HG02763 (cell line): Measurements from ENCODE around the gene PRDM16.

ENCODE experiments used
- ATAC-seq: cut with Tn5 transposase; IDR thresholded peaks from one replicate; pipeline ENCODE4 v1.9.1; 2021; ENCODE audit warnings: mild to moderate bottlenecking, moderate library complexity; ENCODE audit not compliant: unreplicated experiment

The PRDM16 gene

DNA sequence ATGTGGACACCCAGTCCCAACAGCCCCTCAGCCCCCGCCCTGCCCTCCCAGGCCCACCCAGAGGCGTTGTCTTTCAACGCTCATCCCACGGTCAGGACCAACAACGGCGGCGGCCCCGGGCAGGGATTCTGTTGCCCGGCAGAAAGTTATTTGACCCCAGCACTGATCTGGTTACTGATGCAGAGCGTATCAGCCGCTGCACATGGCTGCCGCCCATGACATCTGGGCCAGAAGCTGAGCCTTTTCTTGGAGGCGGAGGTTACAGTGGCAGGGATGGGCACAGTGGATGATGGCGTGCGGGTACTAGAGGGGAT lies 258.3 kb downstream of the PRDM16 start:
- ATAC-seq = no peak

DNA sequence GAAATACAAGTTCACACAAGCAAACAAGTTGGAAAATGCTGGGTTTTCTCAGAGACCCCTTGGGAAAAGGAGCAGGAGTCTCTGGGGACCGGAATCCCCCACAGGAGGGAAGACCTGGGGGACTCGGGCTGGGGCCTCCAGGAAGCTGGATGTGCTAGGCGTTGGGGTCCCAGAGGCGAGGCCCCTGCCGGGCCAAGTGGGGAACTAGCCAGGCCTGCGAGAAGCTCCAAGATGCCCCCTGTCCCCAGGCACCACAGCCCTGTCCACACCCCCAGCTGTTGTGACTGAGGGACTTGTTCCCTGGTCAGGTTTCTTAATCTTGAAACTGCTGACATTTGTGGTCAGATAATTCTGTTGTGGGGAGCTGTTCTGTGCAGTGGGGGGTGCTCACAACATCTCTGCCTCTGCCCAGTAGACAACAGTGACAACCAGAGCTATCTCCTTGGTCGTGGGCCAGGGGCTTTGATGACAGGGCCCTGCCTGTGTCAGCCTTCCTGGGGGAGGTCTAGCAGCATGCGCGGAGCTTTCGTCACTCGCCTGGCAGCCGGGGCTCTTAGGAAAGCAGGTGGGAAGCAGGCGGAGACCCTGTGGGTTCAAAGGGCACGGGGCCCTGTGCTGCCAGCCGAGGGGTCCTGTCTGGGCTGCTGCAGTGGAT lies 259.1 kb downstream of the PRDM16 start:
- no peak for ATAC-seq

DNA sequence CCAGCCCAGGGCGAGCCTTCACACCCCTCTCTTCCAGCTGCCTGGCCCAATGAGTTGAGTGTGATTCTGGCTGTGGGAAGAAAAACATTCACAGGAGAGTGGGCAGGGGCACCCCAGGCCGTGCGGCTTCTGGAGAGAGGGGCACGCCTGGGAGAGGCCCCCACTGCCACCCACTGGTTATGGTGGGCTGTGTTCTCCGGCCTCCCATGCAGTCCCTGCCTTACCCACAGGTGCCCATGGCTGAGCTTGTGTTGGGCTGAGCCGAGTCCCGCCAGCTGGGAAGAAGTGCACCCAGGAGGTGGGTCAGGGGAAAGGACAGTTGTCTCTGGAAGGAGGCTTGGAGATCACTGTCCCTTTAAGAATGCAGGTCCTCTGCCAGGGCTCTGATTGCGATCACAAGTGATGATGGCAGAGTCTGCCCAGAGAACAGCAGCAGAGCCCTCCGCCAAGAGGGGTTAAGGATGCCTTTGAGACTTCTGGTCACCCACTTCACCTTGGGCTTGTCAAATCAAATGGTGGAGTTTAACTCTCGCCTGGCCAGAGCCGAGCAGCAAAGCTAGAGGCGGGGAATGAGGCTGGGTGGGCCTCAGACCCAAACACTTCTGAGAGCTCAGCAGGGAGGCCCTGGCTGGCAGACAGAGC lies 260.8 kb downstream of the PRDM16 start:
- no peak for ATAC-seq

DNA sequence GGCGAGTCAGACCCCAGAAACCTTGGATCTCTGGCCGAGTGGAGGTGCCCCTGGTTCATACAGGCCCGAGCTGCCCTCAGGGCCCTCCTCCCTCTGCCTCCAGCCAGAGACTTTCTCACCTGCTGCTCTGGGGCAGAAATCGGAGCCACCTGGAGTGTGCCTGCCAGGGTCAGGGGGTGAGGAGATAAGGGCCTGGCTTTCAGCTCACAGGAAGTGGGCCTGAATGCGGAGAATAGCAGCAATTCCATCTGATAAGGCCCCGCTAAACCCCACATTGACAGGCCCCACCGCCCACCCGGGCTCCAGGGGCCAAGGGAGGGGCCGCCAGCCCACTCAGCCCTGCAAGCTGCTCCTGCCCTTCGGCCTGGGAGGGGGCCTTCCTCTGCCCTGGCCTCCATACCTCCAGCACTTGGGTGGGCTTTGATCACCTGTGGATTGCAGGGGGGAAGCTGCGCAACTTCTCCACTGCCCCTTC lies 261.8 kb downstream of the PRDM16 start:
- ATAC-seq = no peak

DNA sequence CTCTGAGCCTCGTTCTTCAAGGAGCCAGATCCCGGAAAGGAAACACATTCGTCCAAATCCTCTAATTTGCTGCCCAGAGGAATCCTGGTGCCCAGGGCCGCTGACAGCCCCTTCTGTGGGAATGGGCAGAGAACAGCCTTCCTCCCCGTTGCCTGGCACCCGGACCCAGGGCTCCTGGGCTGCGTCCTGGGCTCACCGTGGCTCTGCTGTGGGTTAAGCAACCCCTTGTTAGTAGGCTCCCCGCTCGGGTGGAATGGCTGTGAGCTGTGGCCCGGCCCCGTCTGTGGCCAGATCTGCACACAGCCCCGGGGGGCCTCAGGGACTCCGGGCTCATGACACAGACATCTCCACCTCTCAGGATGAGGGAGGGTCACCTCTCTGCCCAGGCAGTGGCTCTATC lies 262.6 kb downstream of the PRDM16 start:
- ATAC-seq = no peak

DNA sequence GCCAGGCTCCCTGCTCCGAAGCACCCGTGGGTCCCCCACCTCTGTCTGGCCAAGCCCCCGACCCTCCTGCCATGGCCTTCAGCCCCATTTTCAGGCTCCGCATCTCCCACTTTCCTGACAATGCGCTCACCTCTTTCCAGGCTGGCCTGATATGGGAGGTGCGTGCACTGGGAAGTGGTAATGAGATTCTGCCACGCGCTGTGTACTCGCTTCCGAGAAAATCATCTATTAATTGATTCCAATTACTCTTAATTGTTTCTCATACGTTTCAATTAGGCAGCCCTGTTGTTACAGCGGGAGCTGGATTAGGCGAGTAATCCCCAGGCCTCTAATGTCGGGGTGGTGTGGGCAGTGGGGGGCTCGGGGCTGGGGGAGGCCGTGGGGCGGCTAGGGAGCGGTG lies 263.0 kb downstream of the PRDM16 start:
- no peak for ATAC-seq

DNA sequence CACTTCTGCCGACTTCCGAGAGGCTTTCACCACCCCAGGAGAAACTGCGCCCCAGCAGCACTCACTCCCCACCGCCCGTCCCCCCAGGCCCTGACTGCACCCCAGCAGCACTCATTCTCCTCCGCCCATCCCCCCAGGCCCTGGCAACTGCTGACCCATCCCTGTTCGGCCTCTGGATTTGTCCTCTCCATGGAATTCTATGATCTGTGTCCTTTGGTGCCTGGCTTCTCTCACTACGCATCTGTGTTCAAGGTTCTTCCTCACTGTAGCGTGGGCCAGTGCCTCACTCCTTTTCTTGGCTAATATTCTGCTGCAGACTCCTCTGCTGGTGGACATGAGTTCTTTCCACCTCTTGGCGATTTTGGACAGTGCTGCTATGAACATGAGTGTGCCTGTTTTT lies 263.7 kb downstream of the PRDM16 start:
- ATAC-seq = no peak

DNA sequence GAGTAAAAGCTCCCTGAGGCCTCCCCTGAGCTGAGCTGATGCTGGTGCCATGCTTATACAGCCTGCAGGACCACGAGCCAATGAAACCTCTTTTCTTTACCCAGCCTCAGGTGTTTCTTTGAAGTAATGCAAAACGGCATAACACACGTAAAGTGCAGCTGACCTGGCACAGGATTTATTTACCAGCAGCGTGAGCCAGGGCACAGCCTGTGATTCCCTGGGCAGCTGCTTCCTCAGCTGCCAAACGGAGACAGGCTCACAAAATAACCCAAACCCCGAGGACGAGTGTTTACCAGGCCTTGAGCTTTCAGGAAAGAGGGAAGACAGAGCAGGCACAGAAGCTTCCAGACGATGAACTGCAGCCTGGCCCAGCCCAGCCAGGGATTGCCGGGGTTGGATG lies 264.9 kb downstream of the PRDM16 start:
- ATAC-seq = no peak

DNA sequence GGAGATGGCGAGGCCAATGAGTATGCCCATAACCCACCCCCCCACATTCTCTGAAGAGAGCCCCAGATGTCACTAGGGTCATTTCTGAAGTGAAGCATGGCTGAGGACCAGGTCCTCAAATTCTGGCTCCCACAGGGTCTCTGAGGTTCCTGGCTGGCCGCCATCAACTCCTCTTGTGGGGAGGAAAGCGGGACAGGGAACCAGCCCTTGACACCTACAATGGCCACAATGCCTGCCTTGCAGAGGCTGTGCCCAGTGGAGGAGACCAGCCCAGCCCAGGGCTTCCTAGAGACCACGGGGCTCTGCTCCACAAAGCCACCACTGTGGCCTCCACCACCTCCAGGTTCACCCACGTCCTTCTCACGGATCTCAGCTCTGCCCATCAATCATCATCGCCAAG lies 265.4 kb downstream of the PRDM16 start:
- ATAC-seq = no peak

DNA sequence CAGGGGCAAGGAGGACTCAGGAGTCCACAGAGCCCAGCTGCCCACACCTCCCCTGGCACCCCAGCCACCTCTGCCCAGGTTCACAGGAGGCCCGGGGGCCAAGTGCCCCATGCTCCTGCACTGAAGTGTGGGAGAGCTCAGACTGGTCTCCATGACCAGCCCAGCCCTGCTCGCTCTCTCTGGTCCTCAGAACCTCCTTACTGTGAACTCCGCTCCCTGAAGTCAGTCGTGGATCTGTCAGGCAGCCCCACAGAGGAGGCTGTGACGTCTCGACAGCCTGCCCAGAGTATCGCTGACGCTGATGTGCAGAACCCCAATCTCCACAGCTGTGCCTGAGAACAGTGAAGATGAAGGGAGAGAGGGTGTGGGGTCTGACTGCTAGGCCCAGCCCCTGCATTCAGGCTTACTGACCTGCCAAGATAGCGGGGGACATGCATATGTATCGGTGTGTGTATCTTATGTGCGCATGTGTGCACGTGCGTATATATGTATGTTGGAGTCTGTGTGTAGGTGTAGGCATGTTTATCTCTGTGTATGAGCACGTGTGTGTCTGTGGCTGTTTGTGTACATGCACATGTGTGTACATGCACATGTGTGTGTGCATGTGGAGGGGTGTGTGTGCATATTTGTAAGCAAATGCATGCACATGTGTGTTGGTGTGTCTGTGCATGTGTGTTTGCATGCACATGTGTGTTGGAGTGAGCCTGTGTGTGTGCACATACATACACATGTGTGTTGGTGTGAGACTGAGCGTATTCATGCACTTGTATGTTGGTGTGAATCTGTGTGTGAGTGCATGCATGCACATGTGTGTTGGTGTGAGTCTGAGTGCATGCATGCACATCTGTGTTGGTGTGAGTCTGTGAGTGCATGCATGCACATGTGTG lies 267.0 kb downstream of the PRDM16 start:
- no peak for ATAC-seq

DNA sequence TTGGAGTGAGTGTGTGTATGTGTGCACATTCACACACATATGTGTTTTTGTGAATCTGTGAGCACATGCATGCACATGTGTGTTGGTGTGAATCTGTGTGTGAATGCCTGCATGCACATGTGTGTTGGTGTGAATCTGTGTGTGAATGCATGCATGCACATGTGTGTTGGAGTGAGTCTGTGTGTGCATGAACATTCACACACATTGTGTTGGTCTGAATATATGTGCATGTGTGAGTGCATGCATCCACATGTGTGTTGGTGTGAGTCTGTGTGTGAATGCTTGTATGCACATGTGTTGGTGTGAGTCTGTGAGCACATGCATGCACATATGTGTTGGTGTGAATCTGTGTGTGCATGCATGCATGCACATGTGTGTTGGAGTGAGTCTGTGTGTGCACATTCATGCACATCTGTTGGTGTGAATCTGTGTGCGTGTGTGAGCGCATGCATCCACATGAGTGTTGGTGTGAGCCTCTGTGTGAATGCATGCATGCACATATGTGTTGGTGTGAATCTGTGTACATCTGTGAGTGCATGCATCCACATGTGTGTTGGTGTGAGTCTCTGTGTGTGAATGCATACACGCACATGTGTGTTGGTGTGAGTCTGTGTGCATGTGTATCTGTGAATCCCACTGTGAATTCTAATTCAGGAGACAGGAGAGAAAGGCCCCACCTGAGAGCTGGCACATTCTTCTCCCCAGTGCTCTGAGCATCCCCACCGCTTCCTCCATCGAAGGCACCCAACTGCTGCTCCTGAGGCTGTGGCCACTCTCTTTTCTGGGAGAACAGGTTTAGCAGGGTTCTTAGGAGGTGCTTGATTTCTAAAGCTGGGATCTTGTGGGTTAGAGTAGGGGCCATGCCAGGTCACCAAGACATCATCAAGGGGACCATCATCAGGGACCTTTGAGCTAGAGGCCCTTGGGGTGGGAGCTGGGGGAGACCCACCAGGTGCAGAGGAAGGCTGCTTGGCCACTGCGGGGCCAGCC lies 267.9 kb downstream of the PRDM16 start:
- ATAC-seq = no peak

DNA sequence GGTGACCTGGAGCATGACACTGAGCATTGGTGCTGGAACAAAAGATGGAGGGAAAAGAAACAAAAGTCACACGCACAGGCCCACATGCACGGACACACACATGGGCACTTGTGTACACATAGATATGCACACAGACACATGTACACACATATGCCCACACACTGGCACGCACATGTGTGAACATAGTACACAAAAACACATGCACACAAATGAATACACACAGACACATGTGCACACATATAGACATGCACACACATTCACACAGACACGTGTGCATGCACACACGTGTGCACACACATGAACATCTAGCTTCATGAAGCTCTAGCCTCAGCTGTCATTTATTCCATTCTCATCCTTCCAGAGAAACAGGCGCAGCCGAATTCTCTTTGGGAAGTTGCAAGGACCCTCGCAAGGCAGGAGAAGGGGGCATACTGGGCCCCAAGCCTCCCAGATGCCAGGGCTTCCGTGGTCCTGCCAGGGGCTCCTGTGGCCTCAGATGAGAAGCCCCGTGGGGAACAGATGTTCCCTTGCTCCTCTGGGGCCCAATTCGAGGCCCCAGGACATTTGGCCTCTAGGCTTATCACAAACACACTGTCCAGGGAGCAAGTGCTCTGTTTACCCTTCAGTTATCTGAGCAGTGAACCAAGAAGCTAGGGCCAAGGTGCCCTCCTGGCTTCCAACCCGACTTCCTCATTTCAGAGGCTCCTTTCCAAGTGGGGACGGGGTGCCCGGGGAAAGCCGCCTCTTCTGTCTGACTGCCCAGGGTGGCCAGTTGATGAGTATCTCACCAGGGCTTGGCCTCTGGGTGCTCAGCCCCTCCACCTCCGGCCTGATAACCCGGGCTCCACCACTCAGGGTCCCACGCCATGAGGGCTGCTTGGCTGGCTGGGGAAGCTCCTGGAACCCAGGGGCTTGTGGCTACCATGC lies 269.1 kb downstream of the PRDM16 start:
- ATAC-seq = no peak

DNA sequence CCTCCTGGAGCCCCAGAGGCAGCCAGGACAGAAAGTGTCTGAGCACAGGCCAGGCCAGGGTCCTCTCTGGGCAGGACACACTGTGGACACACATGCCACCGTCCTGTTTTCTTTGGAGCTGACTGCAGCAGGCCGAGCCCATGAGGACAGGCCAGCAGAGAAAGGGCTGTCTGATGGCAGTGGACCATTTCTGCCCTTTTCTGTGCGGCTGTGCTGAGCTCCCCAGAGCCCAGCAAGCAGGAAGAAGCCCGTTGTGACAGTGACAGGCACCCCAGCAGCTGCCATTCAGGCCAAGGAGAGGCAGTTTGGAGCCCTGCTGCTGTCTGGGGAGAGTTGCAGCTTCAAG lies 269.7 kb downstream of the PRDM16 start:
- ATAC-seq = no peak

DNA sequence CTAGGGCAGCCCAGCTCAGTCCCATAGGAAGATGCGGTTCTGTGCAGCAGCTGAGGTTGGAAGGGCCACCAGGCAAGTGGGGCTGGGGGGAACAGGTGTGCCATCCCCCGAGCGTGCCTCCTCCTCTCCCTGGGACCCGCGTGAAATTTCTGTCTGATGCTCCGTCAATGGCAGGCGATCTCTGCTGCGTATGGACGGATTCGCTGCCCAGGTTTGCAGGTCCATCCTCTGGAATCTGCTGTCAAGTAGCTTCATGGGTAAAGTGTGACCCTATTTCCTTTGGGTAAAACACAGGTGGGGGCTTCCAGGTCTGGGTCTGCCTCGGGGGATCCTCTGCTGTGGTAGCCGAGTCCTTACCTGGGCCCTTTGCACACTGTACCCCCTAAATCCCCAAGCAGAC lies 270.9 kb downstream of the PRDM16 start:
- no peak for ATAC-seq

DNA sequence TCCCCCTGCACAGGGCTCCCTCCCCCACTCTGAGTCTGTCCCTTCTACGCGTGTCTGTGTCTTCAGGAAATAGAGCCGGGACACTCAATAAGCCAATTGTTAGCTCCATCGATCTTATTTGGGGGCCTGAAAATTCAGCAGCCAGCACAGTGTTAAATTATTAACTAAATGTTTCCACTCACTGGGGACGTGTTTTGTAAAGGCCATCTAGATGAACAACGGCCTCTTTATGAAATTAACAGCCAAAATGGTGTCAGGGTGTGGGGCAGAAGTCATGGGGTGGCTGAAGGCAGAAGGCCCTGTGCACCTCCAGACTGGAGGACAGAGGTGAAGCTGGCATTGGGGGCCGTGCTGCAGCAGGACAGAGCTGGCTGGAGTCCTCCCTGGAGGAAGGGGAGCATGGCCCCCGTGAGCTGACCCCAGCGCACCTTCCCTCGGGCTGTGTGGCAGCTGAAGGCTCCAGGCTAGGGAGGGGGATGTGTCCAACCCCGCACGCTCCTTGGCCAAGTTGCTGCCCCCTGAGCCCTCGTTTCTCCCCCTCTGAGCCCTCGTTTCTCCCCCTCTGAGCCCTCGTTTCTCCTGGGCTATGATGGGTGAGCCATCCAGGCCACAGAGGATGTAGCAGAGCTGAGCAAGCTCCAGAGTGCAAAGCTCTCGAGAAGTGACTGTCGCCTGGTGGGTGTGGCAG lies 271.7 kb downstream of the PRDM16 start:
- ATAC-seq = no peak

DNA sequence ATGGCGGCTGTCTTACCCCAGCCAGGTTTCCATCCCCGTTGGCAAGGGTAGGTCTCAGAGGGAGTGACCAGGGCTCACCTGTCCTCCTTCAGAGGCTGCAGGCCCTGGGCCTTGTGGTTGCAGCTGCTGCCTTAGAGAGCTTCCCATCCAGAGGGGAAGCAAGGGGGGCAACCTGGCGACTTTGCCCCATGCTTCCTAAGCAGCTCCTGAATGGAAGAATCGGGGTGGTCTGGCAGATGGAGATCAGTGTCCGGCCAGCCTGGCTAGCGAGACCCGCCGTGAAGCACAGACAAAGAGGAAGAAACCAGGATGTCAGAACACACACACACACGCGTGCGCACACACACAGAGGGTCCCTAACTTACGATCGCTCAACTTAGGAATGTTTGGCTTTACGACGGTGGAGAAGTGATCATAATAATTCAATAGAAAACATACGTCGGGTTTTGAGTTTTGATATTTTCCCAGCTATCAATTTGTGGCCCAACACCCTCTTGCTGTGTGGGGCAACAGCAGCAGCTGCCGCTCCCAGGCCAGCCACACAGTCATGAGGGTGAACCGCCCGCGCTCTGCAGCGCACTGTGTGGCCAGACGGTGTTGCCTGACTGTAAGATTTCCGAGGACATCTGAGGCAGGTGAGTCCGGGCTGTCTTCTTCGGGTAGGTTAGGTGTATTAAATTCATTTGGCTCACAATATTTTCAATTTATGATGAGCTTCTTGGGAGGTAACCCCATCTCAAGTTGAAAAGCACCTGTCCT lies 272.4 kb downstream of the PRDM16 start:
- ATAC-seq = no peak

DNA sequence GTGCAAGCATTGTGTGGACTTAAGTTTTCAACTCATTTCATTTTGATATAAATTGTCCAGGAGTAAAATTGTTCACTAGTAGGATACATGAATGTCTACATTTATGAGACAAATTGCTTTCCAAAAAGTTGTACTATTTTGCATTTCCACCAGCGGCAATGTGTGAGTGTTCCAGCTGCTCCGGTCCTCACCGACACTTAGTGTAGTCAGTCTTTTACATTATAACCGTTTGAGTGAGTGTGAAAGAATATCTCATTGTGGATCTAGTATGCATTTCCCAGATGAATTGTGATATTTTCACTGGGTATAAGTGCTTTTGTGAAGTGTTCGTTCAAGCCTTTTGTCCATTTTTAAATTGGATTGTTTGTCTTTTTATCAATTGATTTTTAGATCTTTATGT lies 274.0 kb downstream of the PRDM16 start:
- no peak for ATAC-seq

DNA sequence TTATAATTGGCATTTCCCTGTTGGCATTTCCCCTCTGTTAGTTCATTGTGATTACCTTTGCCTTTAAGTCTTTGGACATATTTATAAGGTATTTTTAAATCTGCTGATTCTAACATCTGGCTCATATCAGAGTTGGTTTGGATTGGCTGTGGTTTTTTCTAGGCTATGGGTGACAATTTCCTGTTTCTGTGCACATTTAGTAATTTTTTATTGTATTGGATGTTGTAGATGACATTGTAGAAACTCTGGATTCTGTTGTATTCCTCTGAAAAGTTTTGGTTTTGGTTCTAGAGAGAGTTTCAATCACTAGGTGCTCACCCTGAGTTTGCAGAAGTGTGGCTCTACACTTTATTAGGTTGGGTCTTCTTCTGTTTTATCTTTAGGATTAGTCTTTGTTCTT lies 275.4 kb downstream of the PRDM16 start:
- ATAC-seq = no peak

DNA sequence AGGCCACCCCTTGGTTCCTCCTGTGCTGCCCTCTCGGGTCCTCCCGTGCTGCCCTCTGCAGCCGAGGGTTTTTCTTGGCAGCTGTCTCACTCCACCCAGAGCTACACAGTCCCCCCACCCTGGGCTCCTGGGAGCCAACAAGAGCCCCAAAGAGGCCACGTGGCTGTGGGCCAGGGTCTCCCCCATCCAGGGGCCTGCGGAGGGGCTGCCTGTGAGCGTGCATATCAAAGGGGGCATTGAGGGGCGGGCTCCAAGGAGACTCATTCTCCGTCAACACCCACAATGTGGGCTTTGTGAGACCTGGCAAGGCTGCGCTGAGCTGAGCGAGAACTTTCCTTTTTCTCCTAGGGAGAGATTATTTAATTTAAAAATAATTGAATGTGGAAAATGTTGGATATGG lies 276.8 kb downstream of the PRDM16 start:
- ATAC-seq = no peak
